CD4-positive, alpha-beta T cell (primary cell): Measurements from ENCODE around the gene SLC27A6. TPM values are rescaled to one million over a fixed set of nuclear protein-coding genes. Genes with fewer than 3 reads are reported as not detected.
"Not testable (repeated sequence)": the region's sequence is repeated elsewhere in the genome, so short reads cannot be mapped to it uniquely, and the experiment has no call there.

Experiments
- ATAC-seq: fragments of 200-7000 bp; cut with Tn5 transposase; one replicate; pipeline ENCODE4 v1.10.0; 2022; ENCODE audit warnings: mild to moderate bottlenecking; ENCODE audit not compliant: poor library complexity
- CTCF ChIA-PET: fragments of 350-600 bp; sonication (Branson Sonifier 250); formaldehyde crosslinking; loops from one replicate; lab custom pipeline; 2021; ENCODE audit warnings: antibody characterized with exemption, inconsistent platforms; lab: Charles Lee
- POLR2A ChIA-PET: fragments of 350-600 bp; sonication (Branson Sonifier 250); formaldehyde crosslinking; loops from one replicate; lab custom pipeline; 2021; ENCODE audit warnings: antibody characterized with exemption, inconsistent platforms; lab: Charles Lee
- DNase-seq, 14 experiments: peaks; one replicate each; pipeline ENCODE4 v3.0.0-alpha.2; 2013 to 2020; ENCODE audit warnings: mixed read lengths in 2 of 14
- H3K27ac ChIP-seq, 2 donors: one replicate each; pipeline versions ENCODE4 v1.5.1 to v1.7.0; 2013; ENCODE audit warnings: low read length in 2 of 2, low read depth in 1 of 2, mild to moderate bottlenecking in 1 of 2
- H3K27me3 ChIP-seq, 2 experiments: 1 replicate in 1 of 2; 2 replicates in 1 of 2; pipeline versions ENCODE4 v1.6.1 to v1.7.0; 2013; ENCODE audit warnings: low read length in 2 of 2, control low read depth in 1 of 2, mild to moderate bottlenecking in 1 of 2, moderate library complexity in 1 of 2; ENCODE audit not compliant: insufficient read depth in 2 of 2, control insufficient read depth in 1 of 2
- H3K36me3 ChIP-seq: one replicate; pipeline ENCODE4 v1.6.1; 2013; ENCODE audit warnings: low read length, control low read depth; ENCODE audit not compliant: insufficient read depth
- H3K4me1 ChIP-seq: one replicate; pipeline ENCODE4 v1.6.1; 2013; ENCODE audit warnings: low read length, control low read depth; ENCODE audit not compliant: insufficient read depth
- H3K4me3 ChIP-seq: one replicate; pipeline ENCODE4 v1.5.1; 2013; ENCODE audit warnings: mild to moderate bottlenecking, low read length, moderate library complexity
- H3K9me3 ChIP-seq, 2 experiments: 1 replicate in 1 of 2; 2 replicates in 1 of 2; pipeline versions ENCODE4 v1.6.1 to v1.7.0; 2013; ENCODE audit warnings: low read length in 2 of 2, mild to moderate bottlenecking in 2 of 2, control low read depth in 1 of 2, moderate library complexity in 1 of 2; ENCODE audit not compliant: control insufficient read depth in 1 of 2, insufficient read depth in 1 of 2
- H3K27ac Mint-ChIP-seq: one replicate; pipeline ENCODE4 v1.8.0; 2020; ENCODE audit warnings: mixed read lengths
- H3K27me3 Mint-ChIP-seq: one replicate; pipeline ENCODE4 v1.8.0; 2021; ENCODE audit warnings: mixed read lengths
- H3K36me3 Mint-ChIP-seq: one replicate; pipeline ENCODE4 v1.8.0; 2021; ENCODE audit warnings: low read depth, mixed read lengths
- H3K4me1 Mint-ChIP-seq: one replicate; pipeline ENCODE4 v1.8.0; 2021; ENCODE audit warnings: low read depth, mixed read lengths
- H3K4me3 Mint-ChIP-seq: one replicate; pipeline ENCODE4 v1.8.0; 2020; ENCODE audit warnings: mild to moderate bottlenecking, mixed read lengths
- H3K9me3 Mint-ChIP-seq: one replicate; pipeline ENCODE4 v1.8.0; 2020; ENCODE audit warnings: mixed read lengths
- CTCF ChIP-seq: fragments of 200-600 bp; IDR thresholded peaks from one replicate; pipeline ENCODE4 v1.8.0; 2022; ENCODE audit warnings: antibody characterized with exemption, mild to moderate bottlenecking
- intact Hi-C, 2 experiments: fragments of 100-400 bp; cut with DNase I in 1 of 2; cut with micrococcal nuclease in 1 of 2; formaldehyde crosslinking; loops; one replicate each; pipeline versions ENCODE4 v1.15.1 to v1.9.0; 2023 to 2025; cut with DNase I, micrococcal nuclease
- total RNA-seq, 174 experiments: library from RNA in 2 of 174; stranded (reverse) in 2 of 174; gene quantifications; one replicate each; pipeline ENCODE4 v1.2.3 and lab custom pipeline; 2021 to 2026

Gene SLC27A6
- total RNA-seq, 2 experiments from 2014 or later: not detected

DNA sequence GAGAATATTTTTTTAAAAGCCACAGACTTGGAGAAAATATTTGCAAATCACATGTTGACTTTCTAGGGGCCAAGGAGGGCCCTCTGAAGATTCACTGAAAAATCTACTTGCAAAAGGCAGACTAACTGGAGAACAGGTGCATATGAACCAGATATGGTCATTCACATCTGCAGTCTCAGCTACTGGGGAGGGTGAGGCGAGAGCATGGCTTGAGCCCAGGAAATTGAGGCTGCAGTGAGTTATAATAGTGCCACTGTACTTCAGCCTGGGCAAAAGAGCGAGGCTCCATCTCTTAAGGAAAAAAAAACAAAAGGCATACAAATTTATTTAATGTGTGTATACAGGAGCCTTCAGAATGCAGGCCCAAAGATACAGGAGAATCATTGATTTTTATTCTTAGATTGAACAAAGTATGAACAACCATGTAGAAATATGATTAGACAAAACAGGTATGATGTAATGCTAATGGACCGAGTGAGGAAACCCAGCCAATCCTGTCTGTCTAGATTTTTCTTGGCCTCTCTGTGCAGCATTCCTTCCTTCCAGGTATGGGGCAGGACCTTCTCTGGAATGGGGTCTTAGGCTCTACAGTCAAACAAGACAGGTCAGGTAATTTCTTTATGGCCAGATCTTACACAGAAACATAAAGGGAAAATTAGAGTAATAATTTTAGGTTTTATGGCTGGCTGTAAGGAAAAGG is 15.3 kb upstream of the SLC27A6 start:
- no peak for TF ChIP-seq CTCF
- no peaks in the 10 kb centered on the region for H3K36me3 Mint-ChIP-seq
- peaks cover 1% of the 10 kb centered on the region for H3K27me3 Mint-ChIP-seq
- no peaks in the 10 kb centered on the region for H3K27me3 ChIP-seq
- no peaks in the 10 kb centered on the region for H3K4me1 ChIP-seq
- H3K4me3 ChIP-seq: no peak overlapping the region
- ChIA-PET POLR2A (no interaction called here), CTCF (no interaction called here)
- H3K4me3 Mint-ChIP-seq: no peak overlapping the region
- DNase-seq (no peak), ATAC-seq (no peak)
- H3K27ac ChIP-seq: no peak overlapping the region
- no peak overlapping the region for H3K27ac Mint-ChIP-seq
- no peaks in the 10 kb centered on the region for H3K36me3 ChIP-seq
- no peaks in the 10 kb centered on the region for H3K9me3 Mint-ChIP-seq
- H3K4me1 Mint-ChIP-seq: no peaks in the 10 kb centered on the region
- intact Hi-C loops: no loop called here
- no peaks in the 10 kb centered on the region for H3K9me3 ChIP-seq

GRCh38 chr5:128951301-128951700 is 14.0 kb upstream of the SLC27A6 start:
- H3K4me1 ChIP-seq, DNase-seq, ATAC-seq, CTCF ChIA-PET, H3K27ac Mint-ChIP-seq, H3K9me3 ChIP-seq, H3K27me3 Mint-ChIP-seq, H3K4me3 Mint-ChIP-seq, H3K4me1 Mint-ChIP-seq, intact Hi-C loops, H3K27me3 ChIP-seq, H3K36me3 ChIP-seq, POLR2A ChIA-PET, H3K36me3 Mint-ChIP-seq, H3K4me3 ChIP-seq, H3K9me3 Mint-ChIP-seq, H3K27ac ChIP-seq: not testable (repeated sequence)

DNA sequence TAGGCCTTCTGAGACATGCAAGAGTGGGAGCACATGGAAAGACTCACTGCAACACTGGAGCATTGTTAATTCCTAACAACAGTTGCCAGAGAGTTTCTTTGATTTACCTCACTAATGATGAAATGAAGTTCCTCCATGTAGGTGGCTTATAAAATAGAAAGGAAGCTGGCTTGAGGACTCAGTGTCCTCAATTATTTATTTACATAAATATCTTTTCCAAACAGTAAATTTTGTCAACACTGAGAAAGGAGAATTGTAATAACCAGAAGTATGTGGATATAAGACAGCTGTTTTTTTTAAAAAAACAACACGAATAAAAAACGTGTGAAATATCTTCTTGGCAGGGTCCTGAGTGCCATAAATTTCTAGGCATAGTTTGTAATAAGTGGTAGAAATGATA is 9.1 kb upstream of the SLC27A6 start:
- TF ChIP-seq CTCF: no peak
- Mint-ChIP-seq H3K9me3 (peaks cover 8% of the 10 kb centered on the region), H3K27ac (no peak overlapping the region)

GRCh38 chr5:128962211-128962610 is 3.1 kb upstream of the SLC27A6 start:
- H3K4me1 Mint-ChIP-seq: no peaks in the 10 kb centered on the region
- Histone ChIP-seq H3K4me1 (peaks cover 3% of the 10 kb centered on the region), H3K27ac (no peak overlapping the region), H3K36me3 (no peaks in the 10 kb centered on the region), H3K4me3 (no peak overlapping the region), H3K9me3 (peaks cover 0 to 12% of the 10 kb centered on the region in 2 experiments), H3K27me3 (peaks cover 3 to 10% of the 10 kb centered on the region in 2 experiments)
- TF ChIP-seq CTCF: no peak
- intact Hi-C loops: no loop called here
- DNase-seq (no peak), ATAC-seq (no peak)
- H3K36me3 Mint-ChIP-seq: no peaks in the 10 kb centered on the region
- H3K4me3 Mint-ChIP-seq: no peak overlapping the region
- peaks cover 28% of the 10 kb centered on the region for H3K27me3 Mint-ChIP-seq
- no peak overlapping the region for H3K27ac Mint-ChIP-seq
- peaks cover 14% of the 10 kb centered on the region for H3K9me3 Mint-ChIP-seq
- ChIA-PET CTCF (no interaction called here), POLR2A (no interaction called here)

More for the DNA sequence above, 9.1 kb upstream of the SLC27A6 start:
- H3K4me1 ChIP-seq: no peaks in the 10 kb centered on the region
- no peak overlapping the region for H3K27ac ChIP-seq
- H3K36me3 ChIP-seq: no peaks in the 10 kb centered on the region
- no peaks in the 10 kb centered on the region for H3K27me3 ChIP-seq
- DNase-seq (no peak), ATAC-seq (no peak)
- Mint-ChIP-seq H3K4me1 (no peaks in the 10 kb centered on the region), H3K4me3 (no peak overlapping the region), H3K27me3 (no peaks in the 10 kb centered on the region), H3K36me3 (no peaks in the 10 kb centered on the region)
- ChIA-PET POLR2A (no interaction called here), CTCF (no interaction called here)
- H3K9me3 ChIP-seq: no peaks in the 10 kb centered on the region
- intact Hi-C loops: no loop called here
- no peak overlapping the region for H3K4me3 ChIP-seq
